ENCODE data around the gene FAH.

- TF ChIP-seq CTCF (IDR thresholded peaks at IDR 0.05) (no peak), POLR2A (IDR thresholded peaks at IDR 0.05; ENCODE audit: low read depth) (no peak), POLR2AphosphoS5 (IDR thresholded peaks at IDR 0.05) (no peak), EP300 (IDR thresholded peaks at IDR 0.05) (no peak)
Observed at GRCh38 chr15:80204231-80204630, 51.4 kb downstream of the FAH start.
